Vagina (tissue), 2 donors: ENCODE measurements around the gene CABCOCO1. TPM values are rescaled to one million over a fixed set of nuclear protein-coding genes. Genes with fewer than 3 reads are reported as not detected.

Source experiments
- DNase-seq, 2 donors: peaks; one replicate each; pipeline ENCODE4 v3.0.0-alpha.2; 2017; ENCODE audit errors: extremely low spot score in 2 of 2
- H3K27ac ChIP-seq: fragments of 200-600 bp; sonication (generic); one replicate; pipeline ENCODE4 v1.5.1; 2019
- H3K27me3 ChIP-seq: fragments of 200-600 bp; sonication (generic); one replicate; pipeline ENCODE4 v1.5.1; 2019
- H3K36me3 ChIP-seq, 2 donors: fragments of 200-600 bp; sonication (generic); one replicate each; pipeline ENCODE4 v1.5.1; 2017 to 2019
- H3K4me1 ChIP-seq: fragments of 200-600 bp; sonication (generic); one replicate; pipeline ENCODE4 v1.5.1; 2019
- H3K4me3 ChIP-seq, 2 donors: fragments of 200-600 bp; sonication (generic); 1 replicate in 1 of 2; 2 replicates in 1 of 2; pipeline ENCODE4 v1.5.1; 2016 to 2019
- H3K9me3 ChIP-seq: fragments of 200-600 bp; sonication (generic); one replicate; pipeline ENCODE4 v1.5.1; 2019
- CTCF ChIP-seq, 3 experiments: fragments of 450-650 bp in 2 of 3; fragments of 200-600 bp in 1 of 3; sonication (generic) in 1 of 3; IDR thresholded peaks; one replicate each; pipeline ENCODE4 v1.5.1; 2017 to 2019; ENCODE audit warnings: antibody characterized with exemption in 3 of 3, mild to moderate bottlenecking in 2 of 3, moderate library complexity in 2 of 3
- POLR2A ChIP-seq, 2 donors: fragments of 450-650 bp; IDR thresholded peaks; one replicate each; pipeline ENCODE4 v1.6.1; 2017; ENCODE audit warnings: antibody characterized with exemption in 2 of 2, mild to moderate bottlenecking in 2 of 2, moderate library complexity in 2 of 2
- POLR2AphosphoS5 ChIP-seq, 2 donors: sonication (generic); formaldehyde crosslinking; IDR thresholded peaks; one replicate each; pipeline ENCODE4 v1.9.0; 2017; ENCODE audit warnings: antibody characterized with exemption in 2 of 2, mild to moderate bottlenecking in 2 of 2, low read depth in 1 of 2; ENCODE audit not compliant: insufficient read depth in 1 of 2
- intact Hi-C: fragments of 100-400 bp; cut with DNase I; formaldehyde crosslinking; loops from one replicate; pipeline ENCODE4 v1.15.1; 2023
- total RNA-seq: library from RNA; depleted of rRNA; stranded (reverse); fragments of >200 nt; gene quantifications from one replicate; pipeline ENCODE4 v1.2.3, GENCODE V29; 2016

CABCOCO1 gene
- total RNA-seq, 1 donor from 2014 or later: not detected

- Histone ChIP-seq H3K27ac (no peak overlapping the region), H3K36me3 (no peaks in the 10 kb centered on the region), H3K4me3 (no peak overlapping the region), H3K9me3 (no peaks in the 10 kb centered on the region), H3K27me3 (no peaks in the 10 kb centered on the region), H3K4me1 (no peaks in the 10 kb centered on the region)
- intact Hi-C loops: no loop called here
- DNase-seq: no peak
- TF ChIP-seq POLR2AphosphoS5 (IDR thresholded peaks at IDR 0.05; ENCODE audit: insufficient read depth in 1 of 2, low read depth in 1 of 2) (no peak), CTCF (IDR thresholded peaks at IDR 0.05) (no peak), POLR2A (IDR thresholded peaks at IDR 0.05) (no peak)
Observed at GRCh38 chr10:61669849-61670248, 7.1 kb downstream of the CABCOCO1 start.

GRCh38 chr10:61673360-61673759, 10.6 kb downstream of the CABCOCO1 start:
- no peak for DNase-seq
- Histone ChIP-seq H3K4me3 (no peak overlapping the region), H3K27ac (no peak overlapping the region), H3K4me1 (no peaks in the 10 kb centered on the region), H3K27me3 (no peaks in the 10 kb centered on the region), H3K9me3 (no peaks in the 10 kb centered on the region), H3K36me3 (no peaks in the 10 kb centered on the region)
- intact Hi-C loops: no loop called here
- no peak for TF ChIP-seq POLR2AphosphoS5 (IDR thresholded peaks at IDR 0.05; ENCODE audit: insufficient read depth in 1 of 2, low read depth in 1 of 2)
- TF ChIP-seq CTCF (IDR thresholded peaks at IDR 0.05): no peak
- no peak for TF ChIP-seq POLR2A (IDR thresholded peaks at IDR 0.05)

- no peak for DNase-seq
- H3K4me1 ChIP-seq: no peaks in the 10 kb centered on the region
- H3K4me3 ChIP-seq: no peak overlapping the region
- intact Hi-C loops: no loop called here
- H3K27me3 ChIP-seq: no peaks in the 10 kb centered on the region
- H3K27ac ChIP-seq: no peak overlapping the region
- H3K36me3 ChIP-seq: no peaks in the 10 kb centered on the region
- H3K9me3 ChIP-seq: no peaks in the 10 kb centered on the region
- no peak for TF ChIP-seq POLR2A (IDR thresholded peaks at IDR 0.05)
- TF ChIP-seq CTCF (IDR thresholded peaks at IDR 0.05): no peak
- TF ChIP-seq POLR2AphosphoS5 (IDR thresholded peaks at IDR 0.05; ENCODE audit: insufficient read depth in 1 of 2, low read depth in 1 of 2): no peak
Observed at GRCh38 chr10:61682323-61682722, 19.6 kb downstream of the CABCOCO1 start.

GRCh38 chr10:61683319-61683718, 20.6 kb downstream of the CABCOCO1 start:
- TF ChIP-seq POLR2A (IDR thresholded peaks at IDR 0.05) (no peak), POLR2AphosphoS5 (IDR thresholded peaks at IDR 0.05; ENCODE audit: insufficient read depth in 1 of 2, low read depth in 1 of 2) (no peak), CTCF (IDR thresholded peaks at IDR 0.05) (no peak)
- no peaks in the 10 kb centered on the region for H3K4me1 ChIP-seq
- no peaks in the 10 kb centered on the region for H3K9me3 ChIP-seq
- no peak for DNase-seq
- H3K27ac ChIP-seq: no peak overlapping the region
- intact Hi-C loops: no loop called here
- H3K36me3 ChIP-seq: no peaks in the 10 kb centered on the region
- no peak overlapping the region for H3K4me3 ChIP-seq
- H3K27me3 ChIP-seq: no peaks in the 10 kb centered on the region

- Histone ChIP-seq H3K27me3 (no peaks in the 10 kb centered on the region), H3K9me3 (no peaks in the 10 kb centered on the region), H3K4me3 (no peak overlapping the region), H3K27ac (no peak overlapping the region), H3K36me3 (no peaks in the 10 kb centered on the region), H3K4me1 (no peaks in the 10 kb centered on the region)
- intact Hi-C loops: no loop called here
- no peak for DNase-seq
- no peak for TF ChIP-seq POLR2AphosphoS5 (IDR thresholded peaks at IDR 0.05; ENCODE audit: insufficient read depth in 1 of 2, low read depth in 1 of 2)
- TF ChIP-seq CTCF (IDR thresholded peaks at IDR 0.05): no peak
- TF ChIP-seq POLR2A (IDR thresholded peaks at IDR 0.05): no peak
Observed at GRCh38 chr10:61684894-61685507, 22.3 kb downstream of the CABCOCO1 start.
